Stimulated activated CD8-positive, alpha-beta memory T cell treated with anti-CD3 and anti-CD28 coated beads, Interleukin-7, amount 100 ng/mL, for 4 hours (primary cell): ENCODE results near the gene HERC5.
"Not testable (repeated sequence)": the region's sequence is repeated elsewhere in the genome, so short reads cannot be mapped to it uniquely, and the experiment has no call there.

Experiments
- DNase-seq, 2 donors: peaks; one replicate each; pipeline ENCODE4 v3.0.0-alpha.2; 2020; ENCODE audit warnings: low read depth in 2 of 2

The HERC5 gene

GRCh38 chr4:88448211-88448765 is 8.6 kb upstream of the HERC5 start:
- not testable (repeated sequence) for DNase-seq

GRCh38 chr4:88448889-88449288 is 8.0 kb upstream of the HERC5 start:
- no peak for DNase-seq

DNA sequence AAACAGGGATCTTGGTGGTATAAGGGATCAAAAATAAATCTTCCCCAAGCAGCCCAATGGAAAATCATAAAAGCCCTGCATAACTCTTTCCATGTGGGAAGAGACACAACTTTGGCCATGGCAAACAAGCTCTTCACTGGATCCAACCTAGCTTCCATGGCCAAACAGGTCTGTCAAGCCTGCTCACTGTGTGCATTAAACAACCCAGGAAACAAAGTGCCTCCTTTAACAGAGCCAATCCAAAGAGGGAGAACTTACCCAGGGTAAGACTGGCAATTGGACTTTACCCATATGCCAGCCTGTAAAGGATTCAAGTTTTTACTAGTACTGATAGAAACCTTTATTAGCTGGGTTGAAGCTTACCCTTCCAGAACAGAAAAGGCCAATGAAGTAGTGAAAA is 7.6 kb upstream of the HERC5 start:
- DNase-seq, result no peak

DNA sequence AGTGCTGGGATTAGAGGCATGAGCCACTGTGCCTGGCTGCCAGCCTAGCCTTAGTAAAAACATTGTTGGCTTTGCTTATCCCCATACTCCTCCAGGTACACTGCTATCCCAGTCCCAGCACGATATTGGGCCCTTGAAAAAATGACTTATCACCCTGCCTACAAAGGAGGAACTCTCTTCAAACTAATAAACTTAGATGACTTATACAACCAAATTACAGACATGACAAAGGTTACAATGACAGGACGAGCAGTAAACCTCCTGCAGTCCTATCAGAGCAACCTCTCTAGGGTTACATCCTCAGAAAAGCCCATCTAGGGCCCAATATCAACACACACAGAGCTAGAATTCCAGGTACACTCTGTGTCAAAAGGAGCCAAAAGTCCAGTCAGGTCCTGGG is 5.7 kb upstream of the HERC5 start:
- no peak for DNase-seq

GRCh38 chr4:88452912-88453311 is 4.0 kb upstream of the HERC5 start:
- DNase-seq, result no peak

DNA sequence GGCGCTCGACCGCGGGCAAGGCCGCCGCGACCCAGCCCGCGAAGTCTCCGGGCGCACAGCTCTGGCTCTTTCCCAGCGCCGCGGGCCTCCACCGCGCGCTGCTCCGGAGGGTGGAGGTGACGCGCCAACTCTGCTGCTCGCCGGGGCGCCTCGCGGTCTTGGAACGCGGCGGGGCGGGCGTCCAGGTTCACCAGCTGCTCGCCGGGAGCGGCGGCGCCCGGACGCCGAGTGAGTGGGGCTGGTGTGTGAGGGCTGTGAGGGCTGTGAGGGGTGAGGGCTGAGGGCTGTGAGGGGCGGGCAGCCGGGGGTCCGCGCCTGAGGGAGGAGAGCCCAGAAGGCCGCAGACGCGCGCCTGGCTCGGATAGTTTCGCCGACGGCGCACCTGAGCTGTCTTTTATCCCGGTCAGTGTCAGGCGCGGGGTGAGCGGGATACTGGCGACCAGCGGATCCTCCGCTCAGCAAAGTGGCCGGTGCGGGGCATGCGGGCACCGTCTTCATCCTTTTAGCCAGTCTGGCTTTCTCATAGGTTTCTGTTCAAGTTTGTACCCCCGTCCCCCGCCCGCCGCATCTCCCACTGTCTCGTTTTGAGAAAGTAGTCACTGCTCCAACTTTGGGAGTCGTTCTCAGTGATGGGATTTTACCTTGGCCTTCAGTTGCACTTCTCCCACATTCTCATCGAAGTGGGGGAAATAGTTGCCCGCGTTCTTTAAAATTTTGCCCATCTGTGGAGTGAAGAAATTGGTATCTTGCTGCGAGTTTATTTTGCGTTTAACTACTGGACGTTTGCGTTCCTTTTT is 586 bp downstream of the HERC5 start:
- peak in 1 of 2 donors; percentile 35 for DNase-seq

- no peak for DNase-seq
These were observed 1.3 kb downstream of the HERC5 start for GRCh38 chr4:88458104-88458740.

DNA sequence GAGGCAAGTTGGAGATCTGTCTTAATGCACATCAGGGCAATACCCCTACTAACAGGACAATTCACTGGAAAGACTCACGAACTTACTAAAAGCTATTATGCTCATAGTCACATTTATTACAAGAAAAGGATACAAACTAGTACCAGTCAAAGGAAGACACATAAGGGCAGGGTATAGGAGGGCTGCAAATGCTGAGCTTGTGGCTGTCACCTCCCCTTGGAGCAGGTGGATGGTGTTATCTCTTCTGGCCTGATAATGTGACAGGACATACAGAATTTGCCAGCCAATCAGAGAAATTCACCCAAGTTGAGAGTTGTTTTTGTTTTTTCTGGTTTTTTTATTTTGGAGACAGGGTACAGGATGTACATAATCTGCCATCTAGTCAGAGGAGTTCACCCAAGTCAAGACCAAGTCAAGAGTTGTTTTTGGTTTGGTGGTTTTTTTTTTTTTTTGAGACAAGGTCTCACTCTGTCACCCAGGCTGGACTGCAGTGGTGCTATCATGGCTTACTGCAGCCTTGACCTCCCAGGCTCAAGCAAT is 8.8 kb downstream of the HERC5 start:
- no peak for DNase-seq

DNA sequence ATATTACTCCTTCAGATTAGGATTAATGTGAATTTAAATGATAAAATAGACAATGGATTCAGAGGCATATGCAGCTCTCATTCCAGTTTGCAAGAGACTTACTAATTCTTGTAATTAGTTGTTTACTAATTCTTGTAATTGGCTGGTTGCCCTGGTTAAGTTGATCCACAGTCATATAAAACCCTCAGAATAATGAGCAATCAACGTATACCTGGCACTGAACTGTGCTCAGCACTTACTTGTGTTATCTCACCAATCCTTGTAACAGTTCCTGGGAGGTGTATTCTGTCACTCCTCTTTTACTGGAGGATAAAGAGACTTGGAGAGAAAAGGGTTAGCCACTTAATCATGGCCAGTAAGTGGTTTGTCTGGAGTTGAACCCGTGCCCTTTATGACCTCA is 10.5 kb downstream of the HERC5 start:
- no peak for DNase-seq

DNA sequence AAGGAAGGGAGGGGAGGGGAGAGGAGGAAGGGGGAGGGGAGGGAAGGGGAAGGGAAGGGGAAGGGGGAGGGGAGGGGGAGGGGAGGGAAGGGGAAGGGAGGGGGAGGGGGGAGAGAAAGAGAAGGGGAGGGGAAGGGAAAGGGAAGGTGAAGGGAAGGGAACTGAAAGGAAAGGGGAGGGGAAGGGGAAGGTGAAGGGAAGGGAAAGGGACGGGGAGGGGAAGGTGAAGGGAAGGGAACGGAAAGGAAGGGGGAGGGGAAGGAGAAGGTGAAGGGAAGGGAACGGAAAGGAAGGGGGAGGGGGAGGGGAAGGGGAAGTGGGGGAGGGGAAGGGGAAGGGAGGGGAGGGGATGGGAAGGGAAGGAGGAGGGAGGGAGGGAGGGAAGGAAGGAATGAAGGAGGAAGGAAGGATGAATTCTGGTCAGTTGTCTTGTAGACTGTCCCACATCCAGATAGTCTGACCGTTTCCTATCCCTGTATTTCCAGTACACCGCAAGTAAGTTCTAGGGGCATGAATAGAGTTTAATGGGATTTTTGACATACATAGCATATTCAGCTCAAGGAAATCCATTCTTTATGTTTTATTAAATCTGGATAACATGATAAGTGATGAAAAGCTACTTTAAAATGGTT is 20.4 kb downstream of the HERC5 start:
- DNase-seq, result no peak

DNA sequence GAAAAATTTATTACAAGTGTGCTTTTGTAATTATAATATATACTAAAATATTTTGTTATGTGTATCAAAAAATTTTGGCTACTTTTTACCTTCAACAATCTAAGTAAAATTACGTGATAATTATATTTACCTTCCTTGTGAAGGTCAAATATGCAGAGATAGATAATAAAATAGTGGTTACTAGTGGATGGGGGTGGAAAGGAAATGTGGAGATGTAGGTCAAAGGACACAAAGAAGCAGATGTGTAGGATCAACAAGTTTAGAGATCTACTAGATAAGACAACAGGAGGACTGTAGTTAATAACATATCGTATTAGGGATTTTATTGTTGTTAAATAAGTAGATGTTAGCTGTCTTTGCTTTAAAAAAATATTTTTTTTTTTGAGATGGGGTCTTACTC is 21.3 kb downstream of the HERC5 start:
- DNase-seq, result no peak

DNA sequence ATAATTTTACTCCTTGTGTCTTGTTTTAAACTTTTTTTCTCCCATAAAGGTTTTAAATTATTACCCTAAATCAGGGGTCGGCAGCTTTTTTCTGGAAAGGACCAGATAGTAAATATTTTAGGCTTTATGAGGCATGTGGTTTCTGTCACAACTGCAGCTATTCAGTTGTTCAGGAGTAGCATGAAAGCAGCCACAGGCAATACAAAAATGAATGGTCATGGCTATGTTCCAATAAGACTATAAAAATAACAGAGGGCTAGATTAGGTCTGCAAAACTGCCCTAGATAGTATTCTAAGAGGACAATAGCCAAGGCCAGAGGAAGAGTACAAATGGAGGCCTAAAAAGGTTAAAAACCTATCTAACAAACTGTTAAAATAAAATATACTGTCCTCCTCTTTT is 24.6 kb downstream of the HERC5 start:
- DNase-seq, result no peak

- no peak for DNase-seq
These were observed 32.3 kb downstream of the HERC5 start for GRCh38 chr4:88489100-88489761.

- no peak for DNase-seq
These were observed 41.0 kb downstream of the HERC5 start for GRCh38 chr4:88497859-88498409.

DNA sequence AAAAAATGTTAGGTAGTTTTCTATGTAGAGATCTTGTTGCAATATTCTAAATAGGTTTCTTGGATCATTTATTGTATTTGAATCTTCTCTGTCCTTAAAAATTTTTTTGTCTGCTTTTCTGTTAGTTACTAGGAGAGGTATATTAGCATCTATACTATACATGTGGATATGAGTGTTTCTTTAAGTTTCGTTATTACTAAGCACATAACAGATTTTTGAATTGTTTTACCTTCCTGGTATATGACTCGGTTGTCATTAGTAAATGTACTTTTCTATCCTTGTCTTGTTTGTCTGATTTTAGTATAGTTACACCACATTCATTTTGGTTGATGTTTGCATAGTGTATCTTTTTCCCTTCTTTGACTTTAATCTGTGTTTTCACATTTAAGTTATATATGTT is 46.4 kb downstream of the HERC5 start:
- DNase-seq, result no peak

- DNase-seq, result no peak
These were observed 54.3 kb downstream of the HERC5 start for GRCh38 chr4:88511236-88511635.

DNA sequence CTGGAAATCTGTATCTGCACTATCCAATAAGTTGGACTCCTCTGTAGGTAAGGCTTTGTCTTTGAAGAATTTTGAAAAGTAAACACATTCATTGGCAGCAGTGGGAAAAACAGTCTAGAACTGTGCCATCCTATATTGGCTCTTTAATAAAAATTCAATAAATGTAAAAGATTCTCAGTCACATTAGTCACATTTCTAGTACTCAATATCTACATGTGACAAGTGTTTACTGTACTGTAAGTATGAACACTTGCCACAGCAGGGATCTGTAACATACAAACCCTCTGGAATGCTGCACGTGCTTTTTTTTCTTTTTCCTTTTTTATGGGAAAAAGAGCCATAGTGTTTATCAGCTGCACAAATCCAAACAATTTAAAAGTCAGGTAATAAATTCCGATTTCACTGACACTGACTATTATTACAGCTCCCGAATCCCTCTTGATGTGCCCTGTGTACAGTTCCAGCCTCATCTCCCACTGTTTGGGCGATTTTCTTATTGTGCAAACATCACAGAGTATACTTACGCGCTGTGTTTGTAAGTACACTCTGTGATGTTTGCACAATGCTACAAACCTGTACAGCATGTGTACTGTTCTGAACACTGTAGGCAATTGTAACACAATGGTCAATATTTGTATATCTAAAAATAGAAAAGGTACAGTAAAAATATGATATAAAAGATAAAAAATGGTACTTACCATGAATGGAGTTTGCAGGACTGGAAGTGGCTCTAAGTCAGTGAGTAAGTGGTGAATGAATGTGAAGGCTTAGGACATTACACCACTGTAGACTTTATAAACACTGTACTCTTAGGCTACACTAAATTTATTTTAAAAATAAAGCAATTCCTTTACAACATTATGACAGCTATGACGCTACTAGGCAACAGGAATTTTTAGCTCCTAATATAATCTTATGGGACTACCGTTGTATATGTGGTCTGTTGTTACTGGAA is 57.9 kb downstream of the HERC5 start:
- no peak for DNase-seq

DNA sequence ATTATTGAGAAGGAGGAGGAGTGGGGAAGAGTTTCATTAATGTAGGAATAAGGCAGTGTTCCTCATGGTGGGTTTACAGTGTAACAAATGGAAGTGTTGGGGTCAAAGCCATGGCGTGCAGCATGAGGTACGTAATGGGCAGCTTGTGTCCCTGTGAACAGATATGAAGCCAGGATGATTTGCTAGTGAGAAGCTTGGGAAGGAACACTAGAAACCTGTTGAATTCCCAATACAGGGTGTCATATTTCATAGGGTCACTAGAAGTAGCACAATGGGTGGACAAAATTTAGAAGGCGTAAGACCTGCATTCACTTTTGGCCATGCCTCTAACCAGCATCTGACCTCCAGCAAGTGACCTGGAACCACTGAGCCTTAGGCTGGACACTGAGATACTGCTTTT is 59.8 kb downstream of the HERC5 start:
- DNase-seq, result no peak

GRCh38 chr4:88517825-88518224 is 60.9 kb downstream of the HERC5 start:
- no peak for DNase-seq

GRCh38 chr4:88518911-88519310 is 62.0 kb downstream of the HERC5 start:
- DNase-seq, result no peak
